Stimulated activated CD4-positive, alpha-beta T cell treated with anti-CD3 and anti-CD28 coated beads, Interleukin-4, amount 100 ng/mL, for 1 hour (primary cell): ENCODE results near the gene STYX.

Experiments used
- DNase-seq: peaks from one replicate; pipeline ENCODE4 v3.0.0-alpha.2; 2020

STYX gene

GRCh38 chr14:52790756-52791222, 60.8 kb downstream of the STYX start:
- DNase-seq = no peak

- DNase-seq = peak; percentile 83
Observed at GRCh38 chr14:52791223-52792096, 61.5 kb downstream of the STYX start, which contains the start of gene GNPNAT1. TSS of gene GNPNAT1 (minus strand) at chr14:52791607. CDS start at chr14:52784650, 6,957 bp downstream.

- DNase-seq = no peak
Observed at GRCh38 chr14:52792097-52792415, 62.1 kb downstream of the STYX start.

GRCh38 chr14:52793061-52793460, 63.1 kb downstream of the STYX start:
- DNase-seq = no peak

- DNase-seq = no peak
Observed at GRCh38 chr14:52797653-52798052, 67.7 kb downstream of the STYX start.

- no peak for DNase-seq
Observed at GRCh38 chr14:52798826-52799225, 68.9 kb downstream of the STYX start.

- DNase-seq = no peak
Observed at GRCh38 chr14:52801014-52801712, 71.2 kb downstream of the STYX start.

GRCh38 chr14:52802597-52802996, 72.6 kb downstream of the STYX start:
- no peak for DNase-seq

GRCh38 chr14:52806115-52806514, 76.1 kb downstream of the STYX start:
- no peak for DNase-seq

GRCh38 chr14:52808101-52808500, 78.1 kb downstream of the STYX start:
- DNase-seq = no peak

- DNase-seq = no peak
Observed at GRCh38 chr14:52821805-52822250, 91.9 kb downstream of the STYX start.

GRCh38 chr14:52824462-52824861, 94.5 kb downstream of the STYX start:
- DNase-seq = no peak
